ENCODE results near the gene MYPN. TPM values are rescaled to one million over a fixed set of nuclear protein-coding genes. Genes with fewer than 3 reads are reported as not detected.

The MYPN gene, protein sequence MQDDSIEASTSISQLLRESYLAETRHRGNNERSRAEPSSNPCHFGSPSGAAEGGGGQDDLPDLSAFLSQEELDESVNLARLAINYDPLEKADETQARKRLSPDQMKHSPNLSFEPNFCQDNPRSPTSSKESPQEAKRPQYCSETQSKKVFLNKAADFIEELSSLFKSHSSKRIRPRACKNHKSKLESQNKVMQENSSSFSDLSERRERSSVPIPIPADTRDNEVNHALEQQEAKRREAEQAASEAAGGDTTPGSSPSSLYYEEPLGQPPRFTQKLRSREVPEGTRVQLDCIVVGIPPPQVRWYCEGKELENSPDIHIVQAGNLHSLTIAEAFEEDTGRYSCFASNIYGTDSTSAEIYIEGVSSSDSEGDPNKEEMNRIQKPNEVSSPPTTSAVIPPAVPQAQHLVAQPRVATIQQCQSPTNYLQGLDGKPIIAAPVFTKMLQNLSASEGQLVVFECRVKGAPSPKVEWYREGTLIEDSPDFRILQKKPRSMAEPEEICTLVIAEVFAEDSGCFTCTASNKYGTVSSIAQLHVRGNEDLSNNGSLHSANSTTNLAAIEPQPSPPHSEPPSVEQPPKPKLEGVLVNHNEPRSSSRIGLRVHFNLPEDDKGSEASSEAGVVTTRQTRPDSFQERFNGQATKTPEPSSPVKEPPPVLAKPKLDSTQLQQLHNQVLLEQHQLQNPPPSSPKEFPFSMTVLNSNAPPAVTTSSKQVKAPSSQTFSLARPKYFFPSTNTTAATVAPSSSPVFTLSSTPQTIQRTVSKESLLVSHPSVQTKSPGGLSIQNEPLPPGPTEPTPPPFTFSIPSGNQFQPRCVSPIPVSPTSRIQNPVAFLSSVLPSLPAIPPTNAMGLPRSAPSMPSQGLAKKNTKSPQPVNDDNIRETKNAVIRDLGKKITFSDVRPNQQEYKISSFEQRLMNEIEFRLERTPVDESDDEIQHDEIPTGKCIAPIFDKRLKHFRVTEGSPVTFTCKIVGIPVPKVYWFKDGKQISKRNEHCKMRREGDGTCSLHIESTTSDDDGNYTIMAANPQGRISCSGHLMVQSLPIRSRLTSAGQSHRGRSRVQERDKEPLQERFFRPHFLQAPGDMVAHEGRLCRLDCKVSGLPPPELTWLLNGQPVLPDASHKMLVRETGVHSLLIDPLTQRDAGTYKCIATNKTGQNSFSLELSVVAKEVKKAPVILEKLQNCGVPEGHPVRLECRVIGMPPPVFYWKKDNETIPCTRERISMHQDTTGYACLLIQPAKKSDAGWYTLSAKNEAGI (N-terminal part only)
- total RNA-seq (2022; extraction: Qiagen RNA extraction) = 2.6 to 3.5 TPM (median 3.1 TPM) in 5 replicates

DNA sequence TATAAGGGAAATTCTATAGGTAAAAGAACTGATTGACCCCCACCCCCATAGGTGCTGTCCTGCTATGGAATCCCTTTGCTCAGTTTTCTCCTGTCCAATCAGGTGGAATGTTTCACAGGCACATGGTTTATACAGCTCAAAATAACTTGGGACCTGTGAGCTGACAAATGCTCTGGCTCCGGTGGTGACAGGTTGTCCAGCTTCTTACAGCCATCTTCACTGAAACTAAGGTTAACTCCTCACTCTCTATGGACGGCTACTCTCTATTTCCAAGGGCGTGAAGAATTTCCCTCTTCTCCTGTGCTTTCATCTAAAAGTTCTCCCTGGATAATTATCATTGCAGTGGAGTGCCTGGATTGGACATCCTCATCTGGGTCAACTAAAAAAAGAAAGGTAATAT, at the start of gene MYPN:
TSS of gene MYPN (plus strand) at position 158 of the 400 bp plus-strand sequence. CDS start 11,951 bp downstream, outside the sequence.

DNA sequence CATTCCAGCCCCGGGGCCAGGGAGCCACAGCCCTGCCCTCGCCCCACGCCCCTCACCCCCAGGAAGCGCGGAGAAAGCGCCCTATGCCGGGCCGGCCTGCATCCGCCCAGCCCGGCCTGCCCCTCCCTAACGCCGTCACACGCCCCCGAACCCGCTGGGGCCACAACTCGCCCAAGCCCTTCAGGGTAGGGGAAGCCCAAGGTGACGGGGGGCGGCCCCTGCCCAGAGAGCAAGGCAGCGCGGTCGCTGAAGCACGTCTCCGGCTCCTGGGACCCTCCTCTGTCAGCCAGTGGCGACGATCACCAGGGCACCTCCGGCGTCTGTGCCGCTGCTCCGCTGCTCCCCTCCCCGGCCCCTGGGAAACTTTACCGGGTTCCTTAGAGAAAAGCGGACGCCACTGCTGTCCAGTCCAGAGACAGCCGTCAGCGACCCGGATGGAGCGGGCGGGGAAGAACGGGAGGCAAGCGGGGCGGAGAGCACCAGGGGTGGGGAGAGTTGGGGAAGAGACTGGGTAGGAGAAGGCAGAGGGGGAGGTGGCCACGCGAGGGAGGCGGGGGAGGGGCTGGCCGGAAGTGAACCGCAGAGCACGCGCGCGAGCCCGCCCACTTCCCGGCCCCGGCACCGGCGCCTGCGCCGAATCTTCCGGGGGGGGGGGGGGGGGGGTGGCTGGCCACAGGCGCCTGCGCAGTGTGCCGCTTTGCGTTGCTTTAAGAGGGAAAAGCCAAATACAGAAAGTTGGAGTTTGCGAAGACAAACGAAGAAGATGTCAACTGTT, 34.3 kb upstream of the MYPN start, which contains the start of gene HERC4:
TSS of gene HERC4 (minus strand) at position 509 of the 775 bp plus-strand sequence. CDS start 2,175 bp downstream, outside the sequence.

DNA sequence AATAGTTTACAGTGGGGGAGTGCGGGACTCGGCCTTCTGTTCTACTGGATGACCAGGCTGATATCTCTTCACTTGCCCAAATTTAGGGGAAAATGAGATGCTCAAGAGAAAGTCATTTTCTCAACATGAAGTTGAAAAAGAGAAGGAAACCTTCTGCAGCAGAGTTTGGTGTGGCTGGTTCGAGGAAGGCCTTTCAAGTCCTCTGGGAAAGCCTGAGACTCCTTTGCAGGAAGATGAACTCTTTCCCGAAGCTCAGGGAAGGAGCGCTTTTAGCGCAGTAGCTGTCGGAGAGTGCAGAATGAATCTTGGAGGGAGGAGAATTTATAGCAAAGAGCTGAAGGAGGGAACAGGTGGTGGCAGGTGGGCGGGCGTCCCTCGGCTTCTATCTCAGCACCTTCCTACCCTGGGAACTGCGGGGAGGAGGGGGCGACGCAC, 122.5 kb downstream of the MYPN start, which contains the start of gene ATOH7:
TSS of gene ATOH7 (minus strand) at position 297 of the 435 bp plus-strand sequence. CDS start 436 bp downstream, outside the sequence.

Other genes with a start within 250 kb of the MYPN start
- 22.2 to 32.7 TPM (median 24.5 TPM) in 5 replicates for gene SIRT1, start 224.8 kb upstream of the MYPN start, total RNA-seq (2022; extraction: Qiagen RNA extraction)
- 40.0 to 62.4 TPM (median 46.8 TPM) in 5 replicates for gene HERC4, start 34.2 kb upstream of the MYPN start, total RNA-seq (2022; extraction: Qiagen RNA extraction)
- gene ATOH7, start 122.6 kb downstream of the MYPN start, total RNA-seq (2022; extraction: Qiagen RNA extraction) = 0.12 to 0.34 TPM (median 0.28 TPM) in 5 replicates
- 180 to 284 TPM (median 191 TPM) in 5 replicates for gene HNRNPH3, start 222.6 kb downstream of the MYPN start, total RNA-seq (2022; extraction: Qiagen RNA extraction)
- gene PBLD, start 223.4 kb downstream of the MYPN start, total RNA-seq (2022; extraction: Qiagen RNA extraction) = 2.5 to 3.7 TPM (median 3.2 TPM) in 5 replicates